ENCODE measurements around the gene TLR10. TPM values are rescaled to one million over a fixed set of nuclear protein-coding genes. Genes with fewer than 3 reads are reported as not detected.

TLR10 gene
- total and polyA plus RNA-seq, 2 donors (not counting 3 experiments of a cell fraction or from before 2014, with no cell fraction given), result not detected

DNA sequence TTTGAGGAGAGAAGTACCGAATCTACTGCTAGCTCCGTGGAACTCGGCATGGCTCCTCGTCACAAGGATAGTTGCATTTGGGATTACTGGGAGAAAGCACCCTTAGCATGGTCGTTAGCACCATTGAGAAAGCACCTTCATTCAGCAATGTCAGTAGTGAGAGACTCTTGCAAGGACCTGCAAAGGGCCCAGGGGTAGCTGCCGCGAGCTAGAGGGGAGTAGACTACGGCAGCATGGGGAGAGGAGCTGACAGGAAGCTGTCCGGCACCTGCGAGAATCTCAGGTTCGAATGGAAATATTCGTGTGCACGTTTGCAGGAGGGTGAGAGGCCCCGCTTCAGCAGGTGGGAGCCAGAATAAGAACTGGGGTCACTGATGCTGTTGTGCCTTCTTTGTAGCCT is 20.2 kb downstream of the TLR10 start:
- TF ChIP-seq FOS (IDR thresholded peaks at IDR 0.05; ENCODE audit: borderline replicate concordance, insufficient read depth, low read length), result no peak
- TF ChIP-seq POLR2AphosphoS5 (IDR thresholded peaks at IDR 0.05; ENCODE audit: insufficient read depth, low read depth, low read length), result no peak
- TF ChIP-seq, protein P1, sequence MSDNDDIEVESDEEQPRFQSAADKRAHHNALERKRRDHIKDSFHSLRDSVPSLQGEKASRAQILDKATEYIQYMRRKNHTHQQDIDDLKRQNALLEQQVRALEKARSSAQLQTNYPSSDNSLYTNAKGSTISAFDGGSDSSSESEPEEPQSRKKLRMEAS (IDR thresholded peaks at IDR 0.05; ENCODE audit: insufficient read depth, insufficient read length), result no peak
- no peak for TF ChIP-seq MYC (IDR thresholded peaks at IDR 0.05; ENCODE audit: low read depth, low read length)
- no peak for TF ChIP-seq POLR2A (IDR thresholded peaks at IDR 0.05; ENCODE audit: low read depth, low read length)
- TF ChIP-seq GATA2 (IDR thresholded peaks at IDR 0.05; ENCODE audit: insufficient read depth, insufficient read length, low read depth, low read length), result no peak
- no peak for TF ChIP-seq EZH2 (IDR thresholded peaks at IDR 0.05; ENCODE audit: borderline replicate concordance, low read depth, low read length, severe bottlenecking)
- TF ChIP-seq CTCF (IDR thresholded peaks at IDR 0.05; ENCODE audit: extremely low read depth in 1 of 2, insufficient read depth in 1 of 2, low read depth in 1 of 2, low read length in 2 of 2), result no peak
- no peak for TF ChIP-seq JUN (IDR thresholded peaks at IDR 0.05; ENCODE audit: borderline replicate concordance, insufficient read depth, insufficient read length, low read depth)
- POLR2A ChIA-PET, result no interaction called here

More for the DNA sequence above, 20.2 kb downstream of the TLR10 start:
- CTCF ChIA-PET, result interaction anchor here (1.1 to 5.0 kb wide), 3 partner anchors 9 to 41 kb away, joined by 3 to 89 read pairs (median 41); partner anchors contain the start of gene TLR10
- Histone ChIP-seq H3K4me2 (ENCODE audit: insufficient read depth, low read length) (no peak overlapping the region), H3K27me3 (ENCODE audit: control insufficient read depth in 2 of 2, insufficient read depth in 2 of 2, low read length in 2 of 2) (peaks cover 0 to 1% of the 10 kb centered on the region in 2 experiments), H3K79me2 (ENCODE audit: control insufficient read depth, insufficient read depth, low read length) (no peaks in the 10 kb centered on the region), H3K9me3 (replicated peaks; ENCODE audit: control insufficient read depth, insufficient read depth, low read length) (no peaks in the 10 kb centered on the region), H3K9me1 (replicated peaks; ENCODE audit: control insufficient read depth, extremely low read depth, insufficient read depth, low read length) (no peaks in the 10 kb centered on the region), H3K36me3 (ENCODE audit: control insufficient read depth in 2 of 2, extremely low read depth in 1 of 2, insufficient read depth in 2 of 2, low read length in 2 of 2) (no peaks in the 10 kb centered on the region), H4K20me1 (replicated peaks; ENCODE audit: control insufficient read depth, extremely low read depth, insufficient read depth, low read length) (no peaks in the 10 kb centered on the region), H3K4me1 (ENCODE audit: control insufficient read depth, extremely low read depth, insufficient read depth, low read length) (no peaks in the 10 kb centered on the region), H3K4me3 (replicated peaks in 1 of 3; ENCODE audit: insufficient read depth in 1 of 3, low read depth in 1 of 3, low read length in 3 of 3) (no peak overlapping the region), H3K9ac (replicated peaks; ENCODE audit: extremely low read depth, insufficient read depth, low read length) (no peak overlapping the region), H3K27ac (ENCODE audit: insufficient read depth, low read depth, low read length) (no peak overlapping the region), H2AFZ (ENCODE audit: low read depth, low read length) (no peak overlapping the region)
- FAIRE-seq (no peak), DNase-seq (ENCODE audit: low read depth, low spot score) (no peak)
- no TSS peak for BruUV-seq (replicated peaks)
- intact Hi-C loops (cut with micrococcal nuclease), result loop anchor here (5.0 kb wide), 1 partner anchor 360 kb away; no protein-coding TSS in a partner anchor
- dilution Hi-C loops (cut with MboI; ENCODE audit: extremely low pct_ligation_motif_present, low sequenced_read_pairs), result no loop called here

Measured in endothelial cell of umbilical vein (primary cell).